HG02970 (cell line): ENCODE data around the gene CCDC33.
"Not testable (repeated sequence)": the region's sequence is repeated elsewhere in the genome, so short reads cannot be mapped to it uniquely, and the experiment has no call there.

ENCODE experiments used
- ATAC-seq: cut with Tn5 transposase; IDR thresholded peaks from one replicate; pipeline ENCODE4 v1.9.1; 2021; ENCODE audit warnings: mild to moderate bottlenecking, moderate library complexity, moderate number of reproducible peaks; ENCODE audit not compliant: unreplicated experiment, low FRiP score

CCDC33 gene

DNA sequence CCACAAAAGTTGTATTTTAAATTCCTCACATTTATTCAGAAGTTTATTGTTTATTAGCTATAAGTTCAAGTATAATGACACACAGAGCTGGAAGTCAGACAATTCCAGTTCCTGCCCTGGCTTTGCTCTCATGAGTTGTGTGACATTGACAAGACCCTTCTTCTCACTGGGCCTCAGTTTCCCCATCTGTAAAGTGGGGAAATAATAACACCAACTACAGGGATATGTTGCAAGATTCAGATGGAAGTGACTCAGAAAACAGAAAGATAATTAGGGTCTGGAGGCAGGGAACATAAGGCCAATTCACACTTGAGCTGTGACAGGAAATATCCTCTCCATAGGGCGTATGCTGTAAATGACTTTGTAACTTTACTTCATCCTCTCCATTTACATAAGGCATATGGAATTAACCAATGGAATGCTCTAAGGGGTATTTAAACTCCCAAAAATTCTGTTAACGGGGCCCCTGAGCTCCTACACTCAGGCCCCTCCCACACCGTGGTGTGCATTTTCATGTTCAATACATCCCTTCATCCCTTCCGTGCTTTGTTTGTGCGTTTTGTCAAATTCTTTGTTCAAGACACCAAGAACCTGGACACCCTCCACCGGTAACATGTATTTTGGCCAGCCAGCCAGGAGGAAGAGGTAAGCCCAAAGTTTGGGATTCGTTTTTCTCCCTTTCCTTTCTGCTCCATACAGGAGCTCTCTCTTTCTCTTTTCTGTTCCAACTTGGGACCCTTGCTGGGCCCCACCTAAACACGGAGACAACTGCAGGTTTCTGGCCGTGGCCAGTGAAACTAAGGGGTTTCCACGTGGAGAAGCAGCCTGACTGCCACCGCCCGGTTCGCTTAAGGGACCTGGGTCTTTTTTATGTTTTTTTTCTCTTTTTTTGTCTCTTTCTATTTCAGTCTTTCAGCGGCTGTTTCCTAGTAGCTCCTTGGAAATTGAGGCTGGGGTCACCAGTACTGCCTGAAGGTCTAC is 114.5 kb downstream of the CCDC33 start:
- ATAC-seq, result no peak

DNA sequence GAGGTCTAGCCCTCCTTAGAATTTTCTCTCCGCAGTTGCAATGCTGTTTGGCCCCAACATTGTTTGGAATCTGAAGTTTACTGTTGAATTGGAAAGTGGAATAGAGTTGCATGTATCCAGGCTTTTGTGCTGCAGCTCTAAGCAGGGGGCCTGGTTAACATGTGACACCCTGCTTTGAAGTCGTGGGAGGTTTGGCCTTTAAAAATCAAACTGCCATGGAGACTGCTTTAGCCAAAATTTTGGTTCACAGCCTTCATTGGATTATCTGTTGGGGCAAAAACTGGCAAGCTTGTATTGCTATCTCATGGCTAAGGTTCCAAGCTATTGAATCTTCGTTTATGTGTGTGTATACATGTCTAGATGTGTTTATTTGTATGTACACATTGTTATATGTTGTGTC is 115.5 kb downstream of the CCDC33 start:
- no peak for ATAC-seq

DNA sequence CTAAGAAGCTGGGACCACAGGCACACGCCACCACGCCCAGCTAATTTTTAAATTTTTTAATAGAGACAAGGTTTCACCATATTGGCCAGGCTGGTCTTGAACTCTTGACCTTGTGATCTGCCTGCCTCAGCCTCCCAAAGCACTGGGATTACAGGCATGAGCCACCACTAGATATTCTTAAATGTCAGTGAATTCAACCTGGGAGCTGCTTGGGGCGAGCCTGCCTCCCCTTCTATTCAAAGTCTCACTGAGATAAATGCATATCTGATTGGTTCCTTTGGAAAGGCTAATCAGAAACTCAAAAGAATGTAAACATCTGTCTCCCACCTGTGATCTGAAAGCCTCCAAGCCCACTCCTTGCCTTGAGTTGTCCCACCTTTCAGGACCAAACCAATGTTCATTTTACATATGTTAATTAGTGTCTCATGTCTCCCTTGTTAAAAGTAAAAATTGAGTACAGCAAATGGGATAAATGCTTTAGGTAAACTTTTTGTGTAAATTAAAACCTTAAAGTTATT is 116.3 kb downstream of the CCDC33 start:
- ATAC-seq, result no peak

DNA sequence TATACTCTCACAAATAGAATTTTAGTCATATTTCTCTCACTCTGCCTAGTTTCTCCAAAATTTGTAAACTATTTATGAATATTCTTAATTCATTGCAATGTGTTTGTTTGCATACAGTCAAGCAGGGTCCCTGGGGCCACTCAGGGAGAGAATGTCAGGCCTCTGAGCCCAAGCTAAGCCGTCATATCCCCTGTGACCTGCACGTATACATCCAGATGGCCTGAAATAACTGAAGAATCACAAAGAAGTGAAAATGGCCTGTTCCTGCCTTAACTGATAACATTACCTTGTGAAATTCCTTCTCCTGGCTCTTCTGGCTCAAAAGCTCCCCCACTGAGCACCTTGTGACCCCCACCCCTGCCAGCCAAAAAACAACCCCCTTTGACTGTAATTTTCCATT is 117.9 kb downstream of the CCDC33 start:
- not testable (repeated sequence) for ATAC-seq

DNA sequence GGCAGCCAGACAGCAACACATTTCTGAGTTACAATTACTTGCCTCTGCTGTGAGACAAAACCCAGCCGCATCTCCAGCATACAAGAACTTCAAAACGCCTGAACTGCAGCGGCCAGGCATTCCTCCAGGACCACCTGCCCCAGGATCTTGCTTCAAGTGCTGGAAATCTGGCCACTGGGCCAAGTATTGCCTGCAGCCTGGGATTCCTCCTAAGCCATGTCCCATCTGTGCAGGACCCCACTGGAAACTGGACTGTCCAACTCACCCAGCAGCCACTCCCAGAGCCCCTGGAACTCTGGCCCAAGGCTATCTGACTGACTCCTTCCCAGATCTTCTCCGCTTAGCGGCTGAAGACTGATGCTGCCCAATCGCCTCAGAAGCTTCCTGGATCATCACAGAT is 119.9 kb downstream of the CCDC33 start:
- ATAC-seq, result not testable (repeated sequence)

DNA sequence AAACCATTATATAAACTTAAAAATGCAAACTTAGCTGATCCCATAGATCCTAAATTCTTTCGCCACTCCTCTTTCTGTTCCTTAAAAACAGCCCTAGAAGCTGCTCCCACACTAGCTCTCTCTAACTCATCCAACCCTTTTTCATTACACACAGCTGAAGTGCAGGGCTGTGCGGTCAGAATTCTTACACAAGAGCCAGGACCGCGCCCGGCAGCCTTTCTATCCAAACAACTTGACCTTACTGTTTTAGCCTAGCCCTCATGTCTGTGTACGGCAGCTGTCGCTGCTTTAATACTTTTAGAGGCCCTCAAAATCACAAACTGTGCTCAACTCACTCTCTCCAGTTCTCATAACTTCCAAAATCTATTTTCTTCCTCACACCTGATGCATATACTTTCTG is 121.4 kb downstream of the CCDC33 start:
- not testable (repeated sequence) for ATAC-seq

DNA sequence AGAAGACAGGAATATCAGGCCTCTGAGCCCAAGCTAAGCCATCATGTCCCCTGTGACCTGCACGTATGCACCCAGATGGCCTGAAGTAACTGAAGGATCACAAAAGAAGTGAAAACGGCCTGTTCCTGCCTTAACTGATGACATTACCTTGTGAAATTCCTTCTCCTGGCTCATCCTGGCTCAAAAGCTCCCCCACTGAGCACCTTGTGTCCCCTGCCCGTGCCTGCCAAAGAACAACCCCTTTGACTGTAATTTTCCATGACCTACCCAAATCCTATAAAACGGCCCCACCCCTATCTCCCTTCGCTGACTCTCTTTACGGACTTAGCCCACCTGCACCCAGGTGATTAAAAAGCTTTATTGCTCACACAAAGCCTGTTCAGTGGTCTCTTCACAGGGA is 123.2 kb downstream of the CCDC33 start:
- ATAC-seq, result not testable (repeated sequence)

DNA sequence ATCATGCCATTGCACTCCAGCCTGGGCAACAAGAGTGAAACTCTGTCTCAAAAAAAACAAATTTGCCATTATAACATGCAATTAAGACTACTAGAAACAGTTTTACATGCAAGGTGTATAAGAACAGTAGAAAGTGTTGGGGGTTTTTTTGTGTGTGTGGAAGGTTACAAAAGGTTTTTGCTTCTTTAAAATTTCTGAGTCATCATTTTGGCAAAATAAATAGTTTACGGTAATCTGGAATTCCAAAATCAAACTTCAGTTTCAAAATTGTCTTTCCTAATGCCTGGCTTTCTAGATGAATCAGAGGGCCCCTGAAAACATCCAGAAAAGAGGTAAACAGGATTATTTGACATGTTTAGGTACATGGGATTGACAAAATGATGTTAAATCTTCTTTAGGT is 124.7 kb downstream of the CCDC33 start:
- not testable (repeated sequence) for ATAC-seq

DNA sequence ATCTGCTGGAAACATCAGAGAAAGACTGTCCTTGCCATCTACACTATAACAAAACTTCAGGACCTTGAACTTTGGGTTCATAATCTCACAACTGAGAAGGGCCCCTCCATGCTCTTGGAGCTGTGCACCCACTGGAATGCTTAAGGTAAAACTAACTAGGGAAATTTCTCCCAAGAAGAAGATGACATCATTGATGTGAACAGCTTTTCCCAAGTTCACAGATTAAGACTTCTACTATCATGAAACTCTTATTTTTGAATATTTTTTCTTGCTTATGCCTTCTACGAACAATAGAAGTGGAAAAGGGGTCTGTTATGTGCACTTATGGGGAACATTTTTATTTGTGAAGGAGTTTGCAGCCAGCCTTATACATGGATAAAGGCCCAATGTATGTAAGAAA is 126.4 kb downstream of the CCDC33 start:
- ATAC-seq, result no peak

DNA sequence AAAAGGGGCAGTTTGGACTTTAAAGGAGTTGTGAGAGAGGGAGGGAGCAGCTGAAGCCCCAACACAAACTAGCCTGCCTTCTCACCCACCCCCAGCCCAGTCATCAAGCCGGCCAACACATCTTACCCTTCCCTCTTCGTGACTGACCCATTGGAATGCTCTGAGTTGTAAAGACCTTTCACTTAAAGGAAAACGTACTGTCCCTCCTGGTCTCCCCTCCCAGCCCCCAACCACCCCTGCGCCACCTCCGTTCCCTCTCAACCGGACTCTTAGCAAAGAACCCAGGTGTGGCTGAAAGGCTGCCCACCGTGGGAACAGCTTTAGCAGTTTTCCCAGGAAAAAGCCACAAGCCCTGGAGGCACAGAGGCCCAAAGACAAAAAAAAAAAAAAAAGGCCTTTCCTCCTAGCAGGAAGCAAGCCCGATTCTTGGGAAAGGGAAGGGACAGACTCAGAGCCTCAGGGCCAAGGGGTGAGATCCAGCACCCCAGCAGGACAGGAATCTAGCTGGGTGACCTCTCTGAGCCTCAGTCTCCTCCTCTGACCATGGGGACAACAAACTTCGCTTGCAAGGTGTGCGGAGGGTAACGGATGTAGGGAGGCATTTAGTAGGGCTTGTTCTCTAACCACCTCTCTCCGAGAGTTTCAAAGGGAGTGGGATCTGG is 128.9 kb downstream of the CCDC33 start:
- ATAC-seq, result no peak

DNA sequence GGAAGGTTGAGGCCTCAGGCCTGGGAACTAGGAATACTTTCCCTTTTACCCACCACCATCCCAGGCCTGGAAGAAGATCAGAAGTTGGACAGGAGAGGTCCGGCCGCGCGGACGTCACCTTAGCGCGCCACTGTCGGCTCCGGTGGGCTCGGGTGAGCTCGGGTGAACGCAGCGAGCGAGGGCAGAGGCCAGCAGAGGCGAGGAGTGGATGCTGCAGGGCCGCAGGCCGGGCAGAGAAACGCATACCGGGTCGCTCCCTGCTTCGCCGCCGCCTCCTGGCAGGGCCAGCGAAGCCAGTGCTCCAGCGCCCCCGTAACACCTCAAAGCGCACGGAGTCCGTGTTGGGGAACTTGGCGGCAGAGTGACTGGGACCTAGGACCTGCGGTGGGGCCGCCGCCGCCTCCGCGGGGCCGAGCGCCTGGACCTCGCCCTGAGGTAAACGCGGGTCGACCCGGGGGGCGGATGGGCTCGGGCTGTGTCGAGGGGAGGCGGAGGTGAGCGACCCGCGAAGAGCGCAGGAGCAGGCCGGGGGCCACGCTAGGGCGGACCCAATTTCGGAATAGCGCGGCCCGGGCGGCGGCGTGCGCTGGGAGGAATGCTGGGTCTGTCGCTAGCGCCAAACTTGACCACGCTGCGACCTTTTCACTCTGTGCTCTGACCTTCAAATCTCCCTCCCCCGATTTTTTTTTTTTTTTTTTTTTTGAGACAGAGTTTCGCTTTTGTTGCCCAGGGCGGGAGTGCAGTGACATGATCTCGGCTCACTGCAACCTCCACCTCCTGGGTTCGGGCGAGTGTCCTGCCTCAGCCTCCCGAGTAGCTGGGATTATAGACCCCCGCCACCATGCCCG is 129.7 kb downstream of the CCDC33 start:
- no peak for ATAC-seq

DNA sequence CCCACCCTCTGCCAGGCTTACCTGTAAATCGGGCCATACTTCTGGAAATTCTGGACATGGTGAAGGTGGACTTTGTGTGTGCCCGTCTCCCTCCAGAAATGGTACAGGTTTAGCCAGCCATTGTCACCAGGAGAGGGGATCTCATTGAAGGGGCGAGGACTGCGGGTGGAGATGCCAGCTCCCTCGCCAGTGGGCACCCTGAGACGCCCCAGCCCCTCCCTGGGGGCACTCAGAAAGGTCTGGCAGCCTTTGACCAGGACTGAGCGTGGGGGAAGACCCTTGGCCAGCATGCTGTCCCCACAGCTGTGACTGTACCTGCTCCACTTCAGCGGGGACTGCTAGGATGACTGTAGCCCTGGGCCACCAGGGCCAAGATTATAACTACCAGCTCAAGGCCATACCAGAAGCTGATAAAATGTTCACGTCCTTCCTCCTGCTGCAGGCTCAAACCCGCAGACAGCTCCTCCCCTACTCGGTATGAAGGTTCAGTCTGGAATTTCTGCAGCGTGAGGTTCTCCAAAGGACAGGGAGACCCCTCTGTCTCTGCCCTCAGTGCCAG is 131.2 kb downstream of the CCDC33 start, which contains the start of gene CYP11A1:
Gene CYP11A1 (minus strand): TSS at position 351 of the 559 bp plus-strand sequence. CDS start 61 bp downstream, at position 290.
- no peak for ATAC-seq

DNA sequence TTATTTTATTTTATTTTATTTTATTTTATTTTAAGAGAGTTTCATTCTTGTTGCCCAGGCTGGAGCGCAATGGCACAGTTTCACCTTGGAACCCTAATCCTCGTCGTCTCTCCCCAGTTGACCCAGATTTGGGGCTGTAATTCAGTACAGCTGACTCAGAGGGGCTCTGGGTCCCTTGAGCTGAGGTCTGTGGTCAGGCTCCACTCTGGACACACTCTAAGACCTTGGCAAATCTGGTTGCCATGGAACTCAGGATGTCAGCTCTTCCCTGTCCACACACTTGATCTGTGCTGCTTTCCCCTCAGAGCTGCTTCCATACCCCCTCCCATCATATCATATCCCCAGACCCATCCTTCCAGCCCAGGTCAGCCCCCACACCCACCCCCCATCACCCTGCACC is 132.0 kb downstream of the CCDC33 start:
- ATAC-seq, result no peak

DNA sequence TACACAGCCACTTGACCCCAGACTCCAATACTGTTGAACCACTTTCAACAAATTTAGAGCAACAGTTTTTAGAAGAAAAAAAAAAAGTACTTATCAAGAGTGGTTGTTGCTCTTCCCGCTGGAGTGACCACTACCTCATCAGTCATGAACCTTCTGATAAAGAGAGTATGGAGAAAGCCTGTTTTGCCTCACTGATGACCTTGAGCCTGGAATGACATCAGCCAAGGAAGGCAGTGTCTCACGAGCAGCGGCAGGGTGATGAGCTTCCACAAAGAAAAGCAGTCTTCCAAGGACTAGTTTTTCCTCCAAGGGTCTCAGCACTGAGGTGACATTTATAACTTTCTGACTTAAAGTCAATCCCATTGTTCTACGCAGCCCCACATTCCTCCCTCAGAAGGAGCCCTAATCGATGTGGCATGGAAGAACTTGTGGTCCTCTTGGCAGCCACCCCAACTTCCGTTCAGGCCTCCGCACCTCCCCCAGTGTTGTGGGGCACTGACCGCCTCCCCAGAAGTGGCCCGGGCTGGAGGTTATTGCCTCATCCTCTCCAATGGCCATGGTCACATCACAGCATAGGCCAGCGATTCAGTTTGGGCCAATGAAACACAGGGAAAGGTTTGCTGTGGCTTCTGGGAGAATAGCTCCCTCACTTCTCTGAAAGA is 133.1 kb downstream of the CCDC33 start:
- no peak for ATAC-seq

DNA sequence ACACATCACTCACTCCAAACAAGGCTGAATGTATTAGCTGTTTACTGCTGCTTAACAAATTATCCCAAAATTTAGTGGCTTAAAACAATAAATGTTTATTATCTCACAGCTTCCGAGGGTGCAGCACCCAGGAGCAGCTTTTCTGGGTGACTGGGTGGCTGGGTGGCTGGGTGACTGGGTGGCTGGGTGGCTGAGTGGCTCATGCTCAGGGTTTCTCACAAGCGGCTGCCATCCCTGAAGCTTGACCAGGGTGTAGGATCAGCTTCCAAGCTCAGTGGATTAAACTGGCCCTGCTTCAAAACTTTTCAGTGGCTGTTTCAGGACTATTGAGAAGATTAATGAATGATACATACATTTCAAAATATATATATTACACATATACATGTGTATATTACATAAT is 133.6 kb downstream of the CCDC33 start:
- no peak for ATAC-seq

DNA sequence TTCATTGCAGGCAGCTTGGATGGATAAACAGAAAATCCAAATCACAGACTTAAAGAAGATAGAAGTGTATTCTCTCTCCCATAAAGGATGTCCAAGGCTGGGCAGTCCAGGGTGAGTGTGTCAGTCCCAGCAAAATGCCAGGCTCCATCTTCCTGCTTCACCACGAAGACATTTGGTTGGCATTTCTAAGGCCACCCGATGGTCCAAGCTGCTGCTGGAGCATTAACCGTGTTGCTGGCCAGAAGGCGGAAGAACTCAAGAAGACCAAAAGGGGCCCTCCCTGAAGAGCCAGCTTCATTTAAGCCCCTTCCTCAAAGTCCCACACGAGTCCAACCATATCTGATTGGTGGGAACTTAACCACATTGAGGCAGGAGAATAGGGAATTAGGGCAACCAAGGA is 134.3 kb downstream of the CCDC33 start:
- no peak for ATAC-seq

DNA sequence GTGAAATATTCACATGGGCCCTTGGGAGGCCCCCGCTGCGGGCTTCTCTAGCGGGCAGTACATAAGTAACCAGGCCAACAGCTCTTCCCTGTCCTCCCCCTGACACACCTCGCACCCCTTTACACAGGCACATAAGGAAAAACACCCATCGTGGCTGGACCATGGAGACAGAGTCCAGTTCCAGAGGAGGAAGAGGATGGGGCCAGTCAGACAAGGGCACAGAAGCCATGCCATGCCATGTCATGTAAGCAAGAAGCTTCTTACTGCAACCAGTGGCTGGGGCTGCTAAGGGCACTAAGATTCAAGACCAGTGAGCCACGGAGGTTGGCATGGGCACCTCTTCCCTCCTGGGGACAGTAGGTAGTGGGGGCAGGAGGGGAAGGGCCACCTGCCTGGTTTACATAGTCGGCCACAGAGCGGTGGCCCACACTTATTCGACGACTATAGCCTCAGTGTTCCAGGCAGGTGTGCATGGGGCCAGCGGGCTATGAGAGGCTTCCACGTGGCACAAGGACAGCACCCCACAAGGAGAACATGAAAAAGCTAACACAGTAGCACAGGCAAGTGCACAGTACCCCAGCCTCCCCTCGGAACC is 137.0 kb downstream of the CCDC33 start:
- ATAC-seq, result no peak

DNA sequence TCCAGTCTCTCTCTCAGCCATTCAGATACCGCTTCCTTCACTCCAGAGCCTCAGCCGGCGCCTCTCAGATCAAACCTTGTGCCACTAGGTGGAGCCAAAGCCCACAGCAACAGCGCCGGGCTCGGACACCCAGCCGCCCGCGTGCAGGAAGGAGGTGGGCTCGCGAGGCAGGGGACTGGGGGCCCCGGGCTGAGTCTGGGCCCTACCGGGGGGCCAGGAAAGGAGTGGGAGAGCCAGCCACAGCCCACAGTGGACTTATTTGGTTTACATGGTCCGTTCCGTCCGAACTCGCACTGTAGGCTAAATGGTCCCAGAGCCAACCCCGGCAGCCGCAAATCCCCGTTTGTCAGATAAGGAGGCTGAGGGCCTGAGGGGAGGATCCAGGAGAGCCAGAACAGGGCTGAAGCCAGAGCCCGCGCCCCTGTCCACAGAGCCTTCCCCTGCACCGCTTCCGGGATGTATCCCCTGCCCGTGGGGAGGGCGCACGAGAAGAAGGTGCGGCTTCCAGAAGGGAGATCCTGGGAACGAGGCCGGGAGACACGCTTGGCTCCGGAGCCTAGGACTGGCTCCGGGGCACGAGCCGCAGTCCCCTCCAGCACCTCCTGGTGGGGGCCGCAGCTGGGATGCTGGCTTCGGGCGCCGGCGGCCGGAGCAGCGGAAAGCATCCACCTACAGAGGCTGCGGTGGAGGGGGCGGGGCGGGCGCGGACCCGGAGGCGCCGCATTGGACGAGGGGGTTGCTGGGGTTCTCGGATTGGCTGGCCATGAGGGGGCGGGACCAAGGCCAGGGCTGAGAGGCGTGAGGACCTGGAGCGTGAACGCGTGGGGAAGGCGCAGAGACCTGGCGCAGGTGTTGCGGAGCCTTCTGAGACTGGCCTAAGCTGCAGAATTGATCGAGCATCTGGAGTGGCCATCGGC is 137.9 kb downstream of the CCDC33 start:
- ATAC-seq, result peak; percentile 52
